ENCODE results near the gene PMF1.

PMF1 gene

GRCh38 chr1:156164125-156164831, 48.5 kb upstream of the PMF1 start:
- TF ChIP-seq ZFP30 (CRISPR knock-in tag; IDR thresholded peaks at IDR 0.05) (no peak), CSDC2 (CRISPR knock-in tag; IDR thresholded peaks at IDR 0.05) (no peak), PPARA (CRISPR knock-in tag; IDR thresholded peaks at IDR 0.05; ENCODE audit: borderline replicate concordance) (no peak)
- TF ChIP-seq, protein P1, sequence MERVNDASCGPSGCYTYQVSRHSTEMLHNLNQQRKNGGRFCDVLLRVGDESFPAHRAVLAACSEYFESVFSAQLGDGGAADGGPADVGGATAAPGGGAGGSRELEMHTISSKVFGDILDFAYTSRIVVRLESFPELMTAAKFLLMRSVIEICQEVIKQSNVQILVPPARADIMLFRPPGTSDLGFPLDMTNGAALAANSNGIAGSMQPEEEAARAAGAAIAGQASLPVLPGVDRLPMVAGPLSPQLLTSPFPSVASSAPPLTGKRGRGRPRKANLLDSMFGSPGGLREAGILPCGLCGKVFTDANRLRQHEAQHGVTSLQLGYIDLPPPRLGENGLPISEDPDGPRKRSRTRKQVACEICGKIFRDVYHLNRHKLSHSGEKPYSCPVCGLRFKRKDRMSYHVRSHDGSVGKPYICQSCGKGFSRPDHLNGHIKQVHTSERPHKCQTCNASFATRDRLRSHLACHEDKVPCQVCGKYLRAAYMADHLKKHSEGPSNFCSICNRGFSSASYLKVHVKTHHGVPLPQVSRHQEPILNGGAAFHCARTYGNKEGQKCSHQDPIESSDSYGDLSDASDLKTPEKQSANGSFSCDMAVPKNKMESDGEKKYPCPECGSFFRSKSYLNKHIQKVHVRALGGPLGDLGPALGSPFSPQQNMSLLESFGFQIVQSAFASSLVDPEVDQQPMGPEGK (CRISPR knock-in tag; IDR thresholded peaks at IDR 0.05; ENCODE audit: borderline replicate concordance): no peak
- ATAC-seq: no peak

DNA sequence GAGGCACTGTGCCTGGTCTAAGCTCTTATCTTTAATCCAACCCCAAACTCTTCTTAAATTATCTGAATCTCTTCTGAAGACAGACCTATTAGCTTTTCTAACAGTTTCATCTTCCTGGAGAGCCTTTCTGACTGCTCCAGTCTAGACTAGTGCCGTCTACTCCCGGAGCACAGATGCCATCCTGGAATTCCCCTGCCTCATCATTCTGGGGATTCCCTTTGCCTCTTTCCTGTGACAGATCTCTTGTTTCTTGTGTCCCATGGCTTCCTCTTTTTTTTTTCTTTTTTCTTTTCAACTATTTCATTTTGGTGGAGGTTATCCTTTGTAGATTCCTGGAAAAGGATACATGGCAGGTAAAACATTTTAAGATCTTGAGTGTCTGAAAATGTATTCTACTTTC, 47.7 kb upstream of the PMF1 start:
- ATAC-seq: no peak
- TF ChIP-seq CSDC2 (CRISPR knock-in tag; IDR thresholded peaks at IDR 0.05) (no peak), ZNF565 (CRISPR knock-in tag; conservative IDR thresholded peaks at IDR 0.05; ENCODE audit: low read depth) (no peak), ZNF70 (CRISPR knock-in tag; IDR thresholded peaks at IDR 0.05) (no peak), PPARA (CRISPR knock-in tag; IDR thresholded peaks at IDR 0.05; ENCODE audit: borderline replicate concordance) (no peak), ARNTL (CRISPR knock-in tag; IDR thresholded peaks at IDR 0.05; ENCODE audit: borderline replicate concordance, low read depth) (no peak), ESRRG (CRISPR knock-in tag; IDR thresholded peaks at IDR 0.05) (no peak), ZNF8 (CRISPR knock-in tag; IDR thresholded peaks at IDR 0.05) (no peak), GLIS3 (CRISPR knock-in tag; IDR thresholded peaks at IDR 0.05) (no peak), TOX (CRISPR knock-in tag; IDR thresholded peaks at IDR 0.05; ENCODE audit: borderline replicate concordance) (no peak), ZFP3 (CRISPR knock-in tag; IDR thresholded peaks at IDR 0.05) (no peak), SNAI2 (CRISPR knock-in tag; IDR thresholded peaks at IDR 0.05) (no peak)
- TF ChIP-seq, protein P2, sequence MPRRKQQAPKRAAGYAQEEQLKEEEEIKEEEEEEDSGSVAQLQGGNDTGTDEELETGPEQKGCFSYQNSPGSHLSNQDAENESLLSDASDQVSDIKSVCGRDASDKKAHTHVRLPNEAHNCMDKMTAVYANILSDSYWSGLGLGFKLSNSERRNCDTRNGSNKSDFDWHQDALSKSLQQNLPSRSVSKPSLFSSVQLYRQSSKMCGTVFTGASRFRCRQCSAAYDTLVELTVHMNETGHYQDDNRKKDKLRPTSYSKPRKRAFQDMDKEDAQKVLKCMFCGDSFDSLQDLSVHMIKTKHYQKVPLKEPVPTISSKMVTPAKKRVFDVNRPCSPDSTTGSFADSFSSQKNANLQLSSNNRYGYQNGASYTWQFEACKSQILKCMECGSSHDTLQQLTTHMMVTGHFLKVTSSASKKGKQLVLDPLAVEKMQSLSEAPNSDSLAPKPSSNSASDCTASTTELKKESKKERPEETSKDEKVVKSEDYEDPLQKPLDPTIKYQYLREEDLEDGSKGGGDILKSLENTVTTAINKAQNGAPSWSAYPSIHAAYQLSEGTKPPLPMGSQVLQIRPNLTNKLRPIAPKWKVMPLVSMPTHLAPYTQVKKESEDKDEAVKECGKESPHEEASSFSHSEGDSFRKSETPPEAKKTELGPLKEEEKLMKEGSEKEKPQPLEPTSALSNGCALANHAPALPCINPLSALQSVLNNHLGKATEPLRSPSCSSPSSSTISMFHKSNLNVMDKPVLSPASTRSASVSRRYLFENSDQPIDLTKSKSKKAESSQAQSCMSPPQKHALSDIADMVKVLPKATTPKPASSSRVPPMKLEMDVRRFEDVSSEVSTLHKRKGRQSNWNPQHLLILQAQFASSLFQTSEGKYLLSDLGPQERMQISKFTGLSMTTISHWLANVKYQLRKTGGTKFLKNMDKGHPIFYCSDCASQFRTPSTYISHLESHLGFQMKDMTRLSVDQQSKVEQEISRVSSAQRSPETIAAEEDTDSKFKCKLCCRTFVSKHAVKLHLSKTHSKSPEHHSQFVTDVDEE (CRISPR knock-in tag; IDR thresholded peaks at IDR 0.05): no peak
- TF ChIP-seq, protein P1 (CRISPR knock-in tag; IDR thresholded peaks at IDR 0.05; ENCODE audit: borderline replicate concordance): no peak

DNA sequence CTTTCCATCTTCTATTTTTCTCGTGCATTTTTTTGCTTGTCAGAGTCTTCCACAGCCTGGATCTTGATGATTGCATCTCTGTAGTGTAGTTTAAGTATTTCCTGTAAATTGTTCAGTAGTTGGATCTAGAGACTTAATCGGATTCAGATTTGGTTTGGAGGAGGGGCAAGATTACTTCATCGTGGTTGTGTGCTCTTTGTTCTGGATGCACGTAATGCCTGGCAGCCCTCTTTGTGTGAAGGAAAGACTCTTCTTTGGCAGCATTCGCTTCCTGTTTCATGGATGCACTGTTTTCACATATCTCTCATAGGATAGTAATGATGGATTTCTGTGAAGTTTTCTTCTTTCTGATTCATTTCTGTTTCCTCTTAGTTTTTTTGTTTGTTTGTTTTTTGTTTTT, 45.3 kb upstream of the PMF1 start:
- no peak for ATAC-seq
- no peak for TF ChIP-seq ZNF565 (CRISPR knock-in tag; conservative IDR thresholded peaks at IDR 0.05; ENCODE audit: low read depth)
- TF ChIP-seq ISL1 (CRISPR knock-in tag; IDR thresholded peaks at IDR 0.05): no peak
- no peak for TF ChIP-seq ZFP3 (CRISPR knock-in tag; IDR thresholded peaks at IDR 0.05)
- no peak for TF ChIP-seq SNAI2 (CRISPR knock-in tag; IDR thresholded peaks at IDR 0.05)
- TF ChIP-seq OSR1 (CRISPR knock-in tag; IDR thresholded peaks at IDR 0.05): no peak
- no peak for TF ChIP-seq PPARA (CRISPR knock-in tag; IDR thresholded peaks at IDR 0.05; ENCODE audit: borderline replicate concordance)
- TF ChIP-seq TCF4 (CRISPR knock-in tag; IDR thresholded peaks at IDR 0.05; ENCODE audit: borderline replicate concordance): no peak
- no peak for TF ChIP-seq ZC3H10 (CRISPR knock-in tag; IDR thresholded peaks at IDR 0.05)
- no peak for TF ChIP-seq CSDC2 (CRISPR knock-in tag; IDR thresholded peaks at IDR 0.05)
- no peak for TF ChIP-seq ESRRG (CRISPR knock-in tag; IDR thresholded peaks at IDR 0.05)
- no peak for TF ChIP-seq ARNTL (CRISPR knock-in tag; IDR thresholded peaks at IDR 0.05; ENCODE audit: borderline replicate concordance, low read depth)
- TF ChIP-seq ZNF70 (CRISPR knock-in tag; IDR thresholded peaks at IDR 0.05): no peak
- TF ChIP-seq ZFP30 (CRISPR knock-in tag; IDR thresholded peaks at IDR 0.05): no peak
- no peak for TF ChIP-seq BACH2 (CRISPR knock-in tag; IDR thresholded peaks at IDR 0.05; ENCODE audit: borderline replicate concordance)
- TF ChIP-seq, protein P2 (CRISPR knock-in tag; IDR thresholded peaks at IDR 0.05): no peak

All from SK-N-SH treated with all-trans-retinoic acid at 6 μM for 48 hours (cell line).